Glutamatergic neuron (in vitro differentiated cells): ENCODE measurements around the gene USP35. TPM values are rescaled to one million over a fixed set of nuclear protein-coding genes. Genes with fewer than 3 reads are reported as not detected.

Source experiments
- DNase-seq: peaks from one replicate; pipeline ENCODE4 v3.0.0; 2022
- H3K27ac Mint-ChIP-seq: one replicate; pipeline ENCODE4 v1.8.0; 2020; ENCODE audit warnings: mild to moderate bottlenecking, mixed read lengths, inconsistent platforms; ENCODE audit not compliant: unreplicated experiment
- H3K27me3 Mint-ChIP-seq: one replicate; pipeline ENCODE4 v1.8.0; 2020; ENCODE audit warnings: mild to moderate bottlenecking, moderate library complexity, mixed read lengths, inconsistent platforms; ENCODE audit not compliant: unreplicated experiment
- H3K36me3 Mint-ChIP-seq: one replicate; pipeline ENCODE4 v1.8.0; 2020; ENCODE audit warnings: mild to moderate bottlenecking, mixed read lengths, inconsistent platforms; ENCODE audit not compliant: unreplicated experiment
- H3K4me1 Mint-ChIP-seq: one replicate; pipeline ENCODE4 v1.8.0; 2020; ENCODE audit warnings: mild to moderate bottlenecking, low read depth, mixed read lengths, inconsistent platforms; ENCODE audit not compliant: unreplicated experiment
- H3K4me3 Mint-ChIP-seq: one replicate; pipeline ENCODE4 v1.8.0; 2020; ENCODE audit warnings: mild to moderate bottlenecking, mixed read lengths, inconsistent platforms; ENCODE audit not compliant: unreplicated experiment
- H3K9me3 Mint-ChIP-seq: one replicate; pipeline ENCODE4 v1.8.0; 2020; ENCODE audit warnings: mild to moderate bottlenecking, moderate library complexity, mixed read lengths, inconsistent platforms; ENCODE audit not compliant: unreplicated experiment
- total RNA-seq: library from RNA; stranded (reverse); fragmentation: NEBNext Ultra II Directional; extraction: Animal tissue kit (Norgen Biotek cat#: 25700); gene quantifications from one replicate; pipeline ENCODE4 v1.2.1, GENCODE V29; 2021; ENCODE audit not compliant: unreplicated experiment
- TF ChIP-seq, protein P1 (sequence below): fragments of 200-600 bp; sonication (generic); IDR thresholded peaks from one replicate; pipeline ENCODE4 v1.5.0; 2021; ENCODE audit not compliant: partially characterized antibody, unreplicated experiment

Gene USP35
- total RNA-seq, 1 donor from 2014 or later = 34.2 TPM

DNA sequence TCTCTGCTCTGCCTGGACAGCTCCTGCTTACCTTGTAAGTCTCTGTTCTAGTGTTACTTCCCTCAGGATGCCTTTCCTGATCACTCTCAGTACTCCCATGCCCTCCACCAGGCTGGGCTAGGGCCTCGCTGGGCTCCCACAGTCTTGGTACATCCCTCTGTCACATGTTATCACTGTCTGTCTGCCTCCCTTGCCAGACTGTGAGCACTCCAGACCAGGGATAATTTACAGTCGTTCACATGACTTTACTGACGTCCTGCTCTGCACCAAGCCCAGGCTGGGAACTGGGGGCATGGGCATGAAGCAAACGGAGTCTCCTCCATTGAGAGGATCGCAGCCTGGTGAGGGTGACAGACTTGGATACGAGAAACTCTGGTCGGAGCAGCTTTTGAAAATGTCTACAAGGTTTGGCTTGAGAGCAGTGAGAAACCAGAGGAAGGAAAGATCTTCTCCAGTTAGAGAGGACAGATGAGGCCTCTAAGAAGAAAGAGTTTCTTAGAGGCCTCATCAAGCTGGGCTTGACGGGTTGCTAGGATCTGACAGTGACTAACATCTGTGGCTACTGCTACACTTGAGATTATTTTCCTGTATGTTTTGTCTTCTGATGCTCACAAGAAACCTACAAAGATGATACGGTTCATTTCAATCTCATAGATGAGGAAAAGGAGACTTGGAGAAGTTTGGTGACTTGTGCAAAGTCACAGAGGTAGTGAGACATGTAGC, 12.5 kb downstream of the USP35 start:
- no peaks in the 10 kb centered on the region for H3K4me1 Mint-ChIP-seq
- no peak overlapping the region for H3K27ac Mint-ChIP-seq
- no peaks in the 10 kb centered on the region for H3K27me3 Mint-ChIP-seq
- peaks cover 5% of the 10 kb centered on the region for H3K36me3 Mint-ChIP-seq
- H3K9me3 Mint-ChIP-seq = peaks cover 5% of the 10 kb centered on the region
- TF ChIP-seq, protein P1, sequence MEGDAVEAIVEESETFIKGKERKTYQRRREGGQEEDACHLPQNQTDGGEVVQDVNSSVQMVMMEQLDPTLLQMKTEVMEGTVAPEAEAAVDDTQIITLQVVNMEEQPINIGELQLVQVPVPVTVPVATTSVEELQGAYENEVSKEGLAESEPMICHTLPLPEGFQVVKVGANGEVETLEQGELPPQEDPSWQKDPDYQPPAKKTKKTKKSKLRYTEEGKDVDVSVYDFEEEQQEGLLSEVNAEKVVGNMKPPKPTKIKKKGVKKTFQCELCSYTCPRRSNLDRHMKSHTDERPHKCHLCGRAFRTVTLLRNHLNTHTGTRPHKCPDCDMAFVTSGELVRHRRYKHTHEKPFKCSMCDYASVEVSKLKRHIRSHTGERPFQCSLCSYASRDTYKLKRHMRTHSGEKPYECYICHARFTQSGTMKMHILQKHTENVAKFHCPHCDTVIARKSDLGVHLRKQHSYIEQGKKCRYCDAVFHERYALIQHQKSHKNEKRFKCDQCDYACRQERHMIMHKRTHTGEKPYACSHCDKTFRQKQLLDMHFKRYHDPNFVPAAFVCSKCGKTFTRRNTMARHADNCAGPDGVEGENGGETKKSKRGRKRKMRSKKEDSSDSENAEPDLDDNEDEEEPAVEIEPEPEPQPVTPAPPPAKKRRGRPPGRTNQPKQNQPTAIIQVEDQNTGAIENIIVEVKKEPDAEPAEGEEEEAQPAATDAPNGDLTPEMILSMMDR = no peak
- no peak for DNase-seq
- H3K4me3 Mint-ChIP-seq = no peak overlapping the region

DNA sequence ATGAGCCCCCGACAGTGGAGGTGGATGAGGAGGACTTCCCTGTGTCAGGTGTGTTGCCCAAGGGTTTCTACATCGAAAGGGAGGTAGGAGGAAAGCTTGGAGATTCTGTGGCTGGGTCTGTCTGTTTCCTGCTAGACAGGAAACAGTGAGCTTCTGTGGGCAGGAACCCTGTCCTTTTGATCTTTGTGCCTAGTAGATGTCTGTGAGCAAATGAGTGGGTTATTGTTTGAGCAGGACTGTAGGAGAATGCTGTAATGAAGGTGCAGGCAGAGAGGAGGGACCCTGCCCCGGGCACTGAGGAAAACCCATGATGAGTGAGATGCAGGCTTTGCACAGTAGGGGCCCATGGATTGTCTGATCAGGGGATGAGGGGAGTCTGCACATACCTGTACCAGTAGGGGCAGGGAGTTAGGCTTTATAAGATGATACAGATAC, 14.0 kb downstream of the USP35 start:
- Mint-ChIP-seq H3K36me3 (peaks cover 5% of the 10 kb centered on the region), H3K9me3 (peaks cover 2% of the 10 kb centered on the region), H3K27me3 (no peaks in the 10 kb centered on the region), H3K4me3 (no peak overlapping the region), H3K4me1 (no peaks in the 10 kb centered on the region), H3K27ac (no peak overlapping the region)
- TF ChIP-seq, protein P1 = no peak
- DNase-seq = no peak

DNA sequence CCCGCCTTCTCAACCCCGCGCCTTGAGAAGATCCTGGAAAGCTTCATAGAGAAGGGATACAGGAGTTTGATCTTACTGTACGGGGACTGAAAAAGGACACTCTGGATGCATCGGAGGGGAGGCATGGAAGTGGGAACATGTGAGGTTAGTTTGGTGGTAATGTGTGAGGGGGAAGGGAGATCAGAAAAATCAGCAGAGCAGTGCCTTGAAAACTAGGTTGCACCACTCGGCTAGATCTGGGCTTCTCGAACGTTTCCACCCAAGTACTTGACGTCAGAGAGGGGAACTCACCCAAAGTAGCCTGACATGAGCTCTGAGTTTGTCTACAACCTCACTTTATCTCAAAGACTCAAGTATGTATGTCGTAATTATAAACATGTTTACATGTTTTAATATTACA, 14.5 kb downstream of the USP35 start:
- Mint-ChIP-seq H3K36me3 (peaks cover 5% of the 10 kb centered on the region), H3K27ac (no peak overlapping the region), H3K4me1 (no peaks in the 10 kb centered on the region), H3K4me3 (no peak overlapping the region), H3K27me3 (peaks cover under 1% of the 10 kb centered on the region), H3K9me3 (peaks cover 3% of the 10 kb centered on the region)
- TF ChIP-seq, protein P1 = no peak
- no peak for DNase-seq

DNA sequence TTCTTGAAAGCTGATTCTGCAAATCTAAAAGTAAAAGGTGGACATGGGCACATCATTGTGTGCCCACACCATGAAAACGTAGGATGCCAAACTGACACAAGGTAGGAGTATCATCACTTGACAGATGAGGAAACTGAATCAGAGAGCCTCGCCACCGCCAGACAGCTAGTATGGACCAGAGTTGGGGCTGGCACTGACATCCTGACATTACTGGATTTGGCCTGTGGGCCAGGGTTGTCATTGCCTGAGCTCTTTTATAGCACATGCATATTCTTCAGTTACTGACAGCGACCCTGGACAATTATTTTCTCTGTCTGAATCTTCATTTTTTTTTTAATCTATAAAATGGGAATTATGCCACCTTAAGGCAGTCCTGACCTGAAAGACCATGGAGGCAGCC, 16.5 kb downstream of the USP35 start:
- no peak overlapping the region for H3K27ac Mint-ChIP-seq
- H3K4me3 Mint-ChIP-seq = no peak overlapping the region
- H3K9me3 Mint-ChIP-seq = peaks cover 8% of the 10 kb centered on the region
- DNase-seq = no peak
- peaks cover 9% of the 10 kb centered on the region for H3K27me3 Mint-ChIP-seq
- H3K36me3 Mint-ChIP-seq = no peaks in the 10 kb centered on the region
- TF ChIP-seq, protein P1 = no peak
- H3K4me1 Mint-ChIP-seq = no peaks in the 10 kb centered on the region

DNA sequence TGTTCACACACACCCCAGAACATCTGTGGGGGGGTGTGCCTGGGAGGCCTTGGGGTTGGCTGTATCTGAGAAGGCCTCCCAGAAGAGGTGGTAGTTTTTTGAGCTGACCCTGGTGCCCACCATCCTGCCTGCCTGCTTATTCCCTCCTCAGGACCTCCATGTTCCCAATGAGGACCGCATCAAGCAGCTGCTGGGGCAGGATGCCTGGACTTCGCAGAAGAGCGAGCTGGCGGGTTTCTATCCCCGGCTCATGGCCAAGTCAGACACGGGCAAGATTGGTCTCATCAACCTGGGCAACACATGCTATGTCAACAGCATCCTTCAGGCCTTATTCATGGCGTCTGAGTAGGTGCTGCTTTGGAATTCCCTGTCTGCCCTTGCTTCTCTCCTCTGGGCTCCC, 17.0 kb downstream of the USP35 start:
- H3K36me3 Mint-ChIP-seq = no peaks in the 10 kb centered on the region
- H3K4me1 Mint-ChIP-seq = no peaks in the 10 kb centered on the region
- H3K4me3 Mint-ChIP-seq = no peak overlapping the region

More for the DNA sequence above, 17.0 kb downstream of the USP35 start:
- no peak for DNase-seq
- H3K27ac Mint-ChIP-seq = no peak overlapping the region
- TF ChIP-seq, protein P1 = no peak
- peaks cover 11% of the 10 kb centered on the region for H3K9me3 Mint-ChIP-seq
- peaks cover 12% of the 10 kb centered on the region for H3K27me3 Mint-ChIP-seq
